GM19395 (cell line): ENCODE results near the gene FGF14.
A peak's percentile ranks its signal among the peaks of the same experiment; 100 is the strongest.

ENCODE experiments used
- ATAC-seq: cut with Tn5 transposase; IDR thresholded peaks from one replicate; pipeline ENCODE4 v1.9.1; 2021; ENCODE audit warnings: mild to moderate bottlenecking, moderate library complexity; ENCODE audit not compliant: unreplicated experiment

FGF14 gene

DNA sequence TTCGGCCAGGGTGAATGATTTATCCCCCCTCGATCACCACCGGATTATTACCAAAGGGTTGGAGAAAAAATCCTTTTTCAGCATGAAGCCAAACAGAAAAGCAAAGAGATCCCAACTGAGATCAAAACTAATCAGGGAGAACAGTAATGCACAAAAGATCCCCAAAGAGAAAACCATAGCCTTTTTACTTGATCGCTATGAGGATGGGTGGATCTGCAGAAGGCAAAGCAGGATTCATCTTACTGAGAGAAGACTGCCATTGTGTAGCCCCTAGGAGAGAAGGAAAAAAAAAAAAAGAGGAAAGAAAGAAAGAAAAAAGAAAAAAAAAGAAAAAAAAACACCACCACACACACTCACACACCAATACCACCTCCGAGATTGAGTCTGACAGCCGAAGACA lies at the start of gene FGF14:
Gene FGF14 (minus strand): TSS at position 283 of the 400 bp plus-strand sequence.
- no peak for ATAC-seq

- no peak for ATAC-seq
Measured at GRCh38 chr13:102443249-102443648, 41.4 kb upstream of the FGF14 start.

- peak; percentile 40 for ATAC-seq
Measured at GRCh38 chr13:102441085-102441484, 39.2 kb upstream of the FGF14 start.

DNA sequence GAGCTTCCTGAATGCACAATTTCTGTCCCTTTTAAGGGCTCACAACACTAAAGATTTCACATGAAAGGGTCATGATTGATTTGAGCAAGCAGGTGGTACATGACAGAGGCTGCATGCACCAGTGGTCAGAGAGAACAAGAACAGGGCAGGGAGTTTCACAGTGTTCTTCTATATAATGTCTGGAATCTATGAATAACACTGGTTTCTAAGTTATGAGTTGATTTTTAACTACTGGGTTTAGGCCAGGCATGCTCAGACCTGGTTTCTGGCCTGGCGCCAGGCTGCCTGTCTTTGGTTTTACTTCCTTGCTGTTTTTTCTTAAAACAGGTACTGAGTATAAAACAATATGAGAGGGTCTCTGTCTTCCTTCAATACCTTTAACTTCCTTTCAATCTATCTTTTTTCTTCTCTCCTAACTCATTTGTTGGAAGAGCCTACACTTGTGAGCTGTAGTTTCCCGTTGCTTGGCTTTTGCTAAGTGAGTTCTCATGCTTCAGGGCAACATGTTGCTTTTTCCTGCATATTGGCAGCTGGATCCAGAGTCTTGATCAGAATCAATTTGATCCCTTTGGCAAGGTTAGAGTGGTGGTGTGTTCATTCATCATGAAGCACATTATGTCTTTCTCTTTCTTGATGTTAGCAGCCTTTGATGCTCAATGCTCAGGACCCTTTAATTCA lies 38.5 kb upstream of the FGF14 start:
- peak; percentile 63 for ATAC-seq

GRCh38 chr13:102422690-102423089 lies 20.8 kb upstream of the FGF14 start:
- no peak for ATAC-seq

DNA sequence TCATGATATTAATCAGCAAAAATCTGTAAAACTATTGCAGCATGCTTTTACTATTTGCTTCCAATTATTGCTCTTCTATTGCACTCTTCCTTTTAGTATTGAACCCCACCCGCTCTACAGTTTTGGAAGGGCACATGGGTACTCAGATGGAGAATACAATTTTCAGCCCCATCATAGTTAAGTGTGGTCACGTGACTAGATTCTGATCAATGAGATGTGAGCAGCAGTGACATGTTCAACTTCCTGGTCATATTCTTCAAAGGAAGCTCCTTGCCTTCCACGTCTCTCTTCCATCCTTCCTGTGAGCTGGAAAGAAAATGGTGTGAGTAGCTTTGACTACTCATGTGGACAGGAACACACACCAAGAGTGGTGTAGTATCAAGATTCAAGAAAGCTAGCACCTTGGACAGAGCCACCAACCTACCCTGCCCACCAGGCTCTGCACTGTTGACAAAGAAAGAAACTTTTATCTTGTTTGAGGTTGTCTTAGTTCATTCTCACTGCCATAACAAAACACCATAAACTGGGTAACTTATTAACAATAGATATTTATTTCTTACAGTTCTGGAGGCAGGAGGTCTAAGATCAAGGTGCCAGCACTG lies 3.8 kb upstream of the FGF14 start:
- no peak for ATAC-seq

- peak; percentile 49 for ATAC-seq
Measured at GRCh38 chr13:102402290-102402689, 442 bp upstream of the FGF14 start.

- no peak for ATAC-seq
Measured at GRCh38 chr13:102401265-102401664, 583 bp downstream of the FGF14 start.

DNA sequence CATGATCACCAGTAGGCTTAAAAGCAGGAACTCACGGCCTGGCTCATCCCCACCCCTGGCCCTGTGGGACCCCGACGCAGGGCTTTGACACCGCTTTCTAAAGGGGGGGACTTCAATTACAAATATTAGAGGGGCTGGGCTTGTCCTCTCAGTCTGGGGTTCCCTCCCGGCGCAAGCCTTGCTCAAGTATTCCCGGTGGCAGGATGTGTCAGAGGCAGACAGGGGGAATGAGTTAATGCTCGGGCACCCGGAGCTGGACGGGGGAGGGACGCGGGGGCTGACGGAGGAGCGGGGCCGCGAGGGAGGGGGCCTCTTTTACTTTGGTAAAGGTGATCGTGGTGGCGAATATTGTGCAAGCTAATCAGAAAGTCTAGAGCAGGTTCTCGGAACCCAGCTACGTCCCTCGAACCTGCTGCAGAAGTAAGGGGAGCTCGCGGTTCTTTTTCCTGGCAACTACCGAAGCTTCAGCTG lies 1.1 kb downstream of the FGF14 start:
- ATAC-seq: no peak

- peak; percentile 56 for ATAC-seq
Measured at GRCh38 chr13:102399791-102400674, 1.8 kb downstream of the FGF14 start.

- ATAC-seq: no peak
Measured at GRCh38 chr13:102395939-102396338, 5.9 kb downstream of the FGF14 start.

DNA sequence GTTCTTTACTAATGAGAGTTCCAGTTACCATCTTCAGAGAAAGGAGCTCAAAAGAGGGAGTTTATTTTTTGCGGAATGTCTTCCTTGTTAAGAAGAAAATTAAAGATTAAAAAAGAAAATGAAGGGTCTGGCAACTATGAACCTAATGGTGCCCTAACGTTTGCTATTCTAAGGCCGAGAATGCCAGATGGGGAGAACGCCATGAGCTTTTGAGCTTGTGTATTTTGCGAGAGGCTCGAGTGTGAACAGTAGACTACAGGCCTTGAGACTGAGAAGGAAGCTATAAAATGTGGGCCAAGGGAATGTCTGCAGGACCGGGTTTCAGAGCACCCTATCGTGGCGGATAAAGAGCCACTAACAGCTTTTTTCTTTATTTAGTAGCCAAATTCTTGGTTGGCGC lies 6.7 kb downstream of the FGF14 start:
- no peak for ATAC-seq

DNA sequence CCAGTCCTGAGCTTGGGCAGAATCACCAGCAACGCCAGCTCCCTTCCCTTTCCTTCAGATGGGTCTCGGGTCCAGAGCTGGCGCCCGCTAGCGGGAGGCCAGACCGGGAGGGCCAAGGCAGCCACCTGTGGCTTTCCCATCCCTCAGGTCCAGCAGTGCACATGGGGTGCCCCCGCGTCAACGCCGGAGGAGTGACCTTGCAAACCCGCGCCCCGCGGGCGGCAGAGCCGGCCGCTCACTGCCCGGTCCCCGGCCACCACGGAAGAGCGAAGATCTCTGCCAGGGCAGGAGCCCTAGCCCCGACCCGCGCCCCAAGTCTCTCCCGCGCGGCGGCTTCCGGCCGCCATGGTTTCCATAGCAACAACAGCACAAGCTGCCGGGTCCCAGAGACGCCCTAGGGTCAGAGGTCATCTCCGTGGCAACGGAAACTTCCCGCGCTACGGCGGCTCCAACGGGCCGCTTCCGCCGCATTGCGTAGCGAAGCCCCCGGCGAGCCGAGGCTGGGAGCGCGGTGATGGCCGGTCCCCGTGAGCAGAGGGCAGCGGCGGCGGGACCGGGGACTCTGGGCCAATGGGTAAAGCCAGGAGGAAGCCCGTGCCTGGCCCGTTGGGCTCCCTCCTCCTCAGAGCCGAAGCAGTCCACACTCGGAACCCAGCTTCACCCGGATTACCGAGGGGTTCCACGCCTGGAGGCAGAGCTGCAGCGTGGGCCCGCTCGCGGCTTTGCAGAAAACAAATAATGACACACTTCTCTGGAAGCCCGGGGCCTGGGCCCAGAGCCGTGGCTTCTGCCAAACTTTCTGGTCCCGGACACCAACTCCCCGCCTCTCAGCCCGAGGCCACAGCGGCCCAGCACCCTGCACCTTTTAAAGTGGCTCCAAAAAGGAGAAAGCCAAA lies 7.4 kb downstream of the FGF14 start:
- ATAC-seq: peak; percentile 98

GRCh38 chr13:102392481-102393209 lies 9.2 kb downstream of the FGF14 start:
- no peak for ATAC-seq

DNA sequence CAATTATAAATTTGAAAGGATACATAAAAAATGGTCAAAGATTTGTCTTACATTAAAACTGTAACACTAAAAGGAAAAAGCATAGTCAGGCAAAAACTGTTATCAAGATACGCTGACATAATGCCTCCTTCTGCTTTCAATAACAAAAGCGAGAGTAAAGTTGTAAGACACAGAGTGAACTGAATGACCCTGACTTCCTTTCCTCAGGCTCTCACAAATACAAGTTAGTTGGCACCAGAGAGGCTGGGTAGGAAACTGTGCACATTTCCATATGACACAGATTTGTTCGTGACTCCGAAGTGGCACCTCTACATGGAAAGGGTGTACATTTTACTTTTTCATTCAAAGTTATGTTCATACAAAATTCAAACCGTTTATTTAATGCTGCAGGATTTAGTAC lies 15.4 kb downstream of the FGF14 start:
- no peak for ATAC-seq

GRCh38 chr13:102380012-102380411 lies 21.8 kb downstream of the FGF14 start:
- no peak for ATAC-seq

DNA sequence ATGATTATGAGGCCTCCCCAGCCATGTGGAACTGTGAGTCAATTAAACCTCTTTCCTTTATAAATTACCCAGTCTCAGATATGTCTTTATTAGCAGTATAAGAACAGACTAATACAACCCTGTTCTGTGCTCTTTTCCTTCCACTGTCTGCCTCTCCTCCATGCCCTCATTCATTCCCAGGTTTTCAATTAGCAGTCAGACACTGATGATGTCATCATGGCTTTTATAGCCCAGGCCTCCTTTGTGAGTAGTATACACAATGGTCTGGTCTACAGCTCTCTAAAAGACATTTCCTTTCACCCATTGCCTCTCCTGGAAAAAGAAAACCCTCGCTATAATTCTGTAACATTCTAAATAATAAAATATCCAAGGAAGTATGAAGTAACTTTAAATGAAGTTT lies 25.5 kb downstream of the FGF14 start:
- no peak for ATAC-seq

GRCh38 chr13:102374726-102375125 lies 27.1 kb downstream of the FGF14 start:
- no peak for ATAC-seq

GRCh38 chr13:102374233-102374632 lies 27.6 kb downstream of the FGF14 start:
- ATAC-seq: no peak

DNA sequence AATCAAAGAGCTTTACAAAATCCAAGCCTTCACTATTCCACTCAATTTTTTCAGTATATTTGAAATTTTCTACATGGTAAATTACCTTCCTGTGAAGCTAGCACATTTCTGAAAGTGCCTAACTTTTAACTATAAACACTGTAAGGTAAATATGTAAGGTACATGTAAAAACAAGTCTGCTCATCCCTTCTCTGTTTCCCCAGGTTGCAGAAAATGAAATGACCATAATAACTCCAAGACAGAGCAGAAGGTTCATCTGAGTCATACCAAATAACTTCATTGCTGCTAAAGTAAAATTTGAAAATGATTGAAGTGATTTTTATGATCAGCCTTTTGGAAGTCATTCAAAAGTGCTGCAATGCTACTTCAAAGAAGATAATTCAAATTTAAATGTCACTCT lies 28.6 kb downstream of the FGF14 start:
- ATAC-seq: no peak
